Measurements from ENCODE around the gene TUBB.
"Not testable (repeated sequence)": the region's sequence is repeated elsewhere in the genome, so short reads cannot be mapped to it uniquely, and the experiment has no call there.

Gene TUBB

DNA sequence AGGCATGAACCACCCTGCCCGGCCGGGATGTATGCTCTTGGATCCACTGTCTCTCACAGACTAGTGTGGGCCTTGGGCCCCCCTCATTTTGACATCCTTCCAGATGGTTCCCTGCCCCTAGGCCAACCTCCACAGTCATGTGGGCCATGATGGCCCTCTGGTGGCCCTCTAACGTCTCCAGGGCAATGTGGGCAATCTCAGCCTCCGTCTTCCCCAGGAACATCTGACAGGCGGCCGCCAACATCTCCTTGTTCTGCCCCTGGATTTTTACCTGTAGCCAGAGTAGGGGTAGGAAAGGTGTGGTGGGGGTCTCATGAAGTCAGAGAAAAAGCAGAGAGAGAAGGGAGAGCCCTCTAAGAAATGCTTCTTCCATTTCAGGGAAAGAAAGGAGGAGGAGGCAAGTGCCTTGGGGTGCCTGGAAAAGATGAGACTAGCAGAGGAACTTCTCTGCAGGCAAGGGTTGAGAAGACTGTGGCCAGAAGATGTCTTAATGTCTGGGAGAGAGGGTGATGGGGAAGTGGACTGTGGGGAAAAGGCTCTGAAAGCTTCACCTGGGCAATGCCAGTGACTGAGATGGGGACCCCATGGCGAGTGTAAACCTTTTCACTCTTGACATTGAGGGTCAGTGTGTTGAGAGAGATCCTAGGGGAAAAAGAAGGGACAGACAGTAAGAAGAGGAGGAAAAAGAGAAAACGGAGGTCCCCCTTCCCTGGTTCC lies 21.1 kb downstream of the TUBB start:
- DNase-seq (ENCODE audit: low read depth): no peak

DNA sequence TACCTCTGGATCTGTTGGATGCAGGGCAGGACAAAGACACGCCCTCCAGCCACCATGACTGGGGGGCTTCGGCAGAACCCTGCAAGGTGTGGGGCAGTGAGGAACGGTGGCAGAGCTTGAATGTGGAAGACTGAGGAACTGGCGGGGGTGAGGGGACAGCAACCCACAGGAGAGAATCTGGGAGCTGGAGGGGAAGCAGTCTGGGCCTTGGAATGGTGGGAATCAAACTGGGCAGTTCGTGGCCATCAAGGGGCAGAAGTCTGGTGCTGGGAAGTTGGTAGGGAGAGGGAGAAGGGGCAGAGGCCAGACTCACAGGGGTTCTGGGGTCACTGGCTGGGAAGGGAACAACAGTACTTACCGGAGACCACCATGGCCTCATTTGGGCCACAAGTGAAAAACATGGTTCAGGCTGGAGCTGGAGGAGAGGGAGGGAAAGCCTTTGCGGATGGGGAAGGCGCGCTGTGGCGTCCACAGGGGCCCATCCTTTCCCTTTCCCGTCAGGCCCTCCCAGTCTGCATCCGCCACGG lies 21.7 kb downstream of the TUBB start:
- DNase-seq (ENCODE audit: low read depth): no peak

DNA sequence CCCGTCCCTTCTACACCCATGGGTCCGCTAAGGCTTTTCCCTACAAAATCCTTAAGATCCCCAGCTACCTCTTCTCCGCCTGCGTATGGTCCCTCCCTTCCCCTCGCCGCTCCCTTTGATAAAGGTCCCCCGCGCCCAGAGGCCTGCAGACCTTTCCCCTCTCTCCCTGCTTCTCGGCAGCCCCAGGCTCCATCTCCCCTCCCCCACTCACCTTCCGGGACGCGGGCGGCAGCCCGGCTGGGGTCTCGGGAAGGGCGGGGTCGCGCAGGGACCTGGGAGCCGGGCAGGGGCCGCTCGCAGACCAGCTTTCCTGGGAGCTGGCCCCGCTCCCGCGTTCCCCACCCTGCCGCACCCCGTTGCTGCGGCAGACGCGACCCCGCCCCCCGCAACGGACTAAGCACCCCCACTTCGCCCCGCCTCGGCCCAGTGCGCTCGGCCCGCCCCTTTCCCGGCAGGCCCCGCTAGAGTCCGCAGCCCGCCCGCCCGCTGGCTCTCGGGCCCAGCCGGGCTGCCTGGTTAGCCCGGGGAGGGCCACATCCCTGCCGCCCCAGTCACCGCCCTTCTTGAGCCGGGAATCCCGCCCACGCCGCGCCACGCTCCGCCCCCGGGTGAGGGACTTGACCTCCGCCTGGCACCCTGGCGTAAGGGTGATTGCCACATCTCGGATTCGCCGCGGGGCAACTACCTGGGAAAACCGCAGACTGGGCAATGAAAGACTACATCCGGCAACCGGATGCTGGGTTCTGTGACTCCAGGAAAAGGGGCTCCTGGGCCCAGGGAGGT lies 22.4 kb downstream of the TUBB start, which contains the start of gene FLOT1:
Gene FLOT1, minus strand, starts transcription at position 372 of the 783 bp plus-strand sequence. CDS start 498 bp downstream, outside the sequence.
- peak; percentile 96 for DNase-seq (ENCODE audit: low read depth)

DNA sequence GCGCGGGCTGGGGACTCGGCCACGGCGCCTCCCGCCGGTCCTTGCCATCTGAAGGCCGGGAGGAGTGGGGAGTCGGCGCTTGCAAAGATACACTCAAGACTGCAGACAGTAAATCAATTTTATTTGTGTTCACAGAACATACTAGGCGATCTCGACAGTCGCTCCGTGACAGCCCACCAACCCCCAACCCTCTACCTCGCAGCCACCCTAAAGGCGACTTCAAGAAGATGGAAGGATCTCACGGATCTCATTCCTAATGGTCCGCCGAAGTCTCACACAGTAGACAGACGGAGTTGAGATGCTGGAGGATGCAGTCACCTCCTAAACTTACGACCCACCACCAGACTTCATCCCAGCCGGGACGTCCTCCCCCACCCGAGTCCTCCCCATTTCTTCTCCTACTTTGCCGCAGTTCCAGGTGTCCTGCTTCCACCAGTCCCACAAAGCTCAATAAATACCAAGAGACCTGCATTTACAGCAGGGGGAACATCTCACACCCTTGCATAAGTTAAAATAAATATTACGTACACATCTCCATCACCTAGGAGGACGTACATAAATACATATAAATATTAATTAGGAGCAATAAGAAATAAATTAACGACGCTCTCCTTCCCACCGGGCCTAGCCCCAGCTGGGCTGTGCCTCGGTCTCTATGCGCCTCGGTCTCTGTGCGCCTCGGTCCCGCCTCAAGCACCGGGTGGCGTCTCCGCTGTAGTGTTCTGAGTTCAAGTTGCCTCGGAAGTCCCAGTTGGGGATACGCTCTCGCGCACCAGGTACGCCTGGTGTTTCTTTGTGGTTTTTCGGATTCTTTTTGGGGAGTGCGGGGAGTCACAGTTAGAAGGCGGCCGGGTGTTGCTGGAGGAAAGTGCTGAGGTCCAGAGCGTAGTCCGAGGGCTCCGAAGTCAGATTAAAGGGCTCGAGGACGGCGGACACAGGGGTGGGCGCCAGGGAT lies 23.2 kb downstream of the TUBB start:
- DNase-seq (ENCODE audit: low read depth): no peak

DNA sequence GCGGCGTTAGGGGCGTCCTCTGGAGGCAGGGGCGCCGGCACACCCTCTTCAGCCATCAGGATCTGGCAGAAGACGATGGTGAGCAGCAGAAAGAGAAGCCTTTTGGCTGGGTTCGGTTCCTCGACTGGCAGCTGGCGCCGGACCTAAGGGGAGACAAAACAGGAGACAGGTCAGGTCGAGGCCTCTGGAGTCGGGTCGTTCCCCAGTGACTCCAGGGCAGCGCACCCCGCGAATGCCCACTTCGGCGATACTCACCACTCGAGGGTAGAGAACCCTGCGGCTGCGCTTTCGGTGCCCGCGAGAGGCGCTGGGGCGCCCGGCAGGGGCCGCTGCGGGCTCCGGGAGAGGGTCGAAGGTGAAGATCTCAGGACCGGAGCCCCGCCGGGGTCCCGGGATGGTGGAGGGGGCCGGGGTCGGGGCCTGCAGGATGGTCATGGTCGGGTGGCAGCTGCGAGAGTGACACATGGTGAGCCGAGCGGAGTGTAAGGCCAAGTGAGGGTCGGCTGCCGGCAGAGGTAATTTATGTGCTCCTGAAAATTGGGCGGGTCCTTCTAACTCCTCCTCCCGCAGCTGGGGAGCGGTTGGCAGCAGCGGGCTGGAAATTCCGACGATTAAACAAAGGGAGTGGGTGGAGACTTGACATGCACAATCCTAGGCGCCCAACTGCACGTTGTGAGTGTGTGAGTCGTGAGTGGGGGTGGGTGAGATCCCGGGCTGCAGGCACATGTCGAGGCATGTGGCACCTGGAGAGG lies 24.1 kb downstream of the TUBB start, which contains the start of gene IER3:
Gene IER3, minus strand, starts transcription at position 494 of the 752 bp plus-strand sequence. Its CDS starts 29 bp downstream, at position 465.
- peak; percentile 76 for DNase-seq (ENCODE audit: low read depth)

DNA sequence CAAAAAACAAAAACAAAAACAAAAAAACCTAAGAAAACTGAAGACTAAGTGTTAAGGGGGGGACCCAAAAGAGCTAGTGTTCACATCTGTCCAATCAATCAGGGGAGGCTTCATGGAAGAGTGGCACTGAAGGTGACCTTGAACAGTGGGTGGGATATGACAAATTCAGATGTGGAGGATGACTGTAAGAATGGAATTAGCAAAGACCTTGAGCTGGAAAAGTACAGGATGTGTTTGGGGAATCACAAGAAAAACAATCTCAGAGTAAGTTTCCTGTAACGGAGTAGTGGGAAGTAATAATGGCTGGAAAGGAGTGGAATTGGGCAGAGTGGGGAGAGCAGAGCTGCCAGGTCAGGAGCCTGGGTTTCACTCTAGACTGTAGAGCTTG lies 27.1 kb downstream of the TUBB start:
- no peak for DNase-seq (ENCODE audit: low read depth)

DNA sequence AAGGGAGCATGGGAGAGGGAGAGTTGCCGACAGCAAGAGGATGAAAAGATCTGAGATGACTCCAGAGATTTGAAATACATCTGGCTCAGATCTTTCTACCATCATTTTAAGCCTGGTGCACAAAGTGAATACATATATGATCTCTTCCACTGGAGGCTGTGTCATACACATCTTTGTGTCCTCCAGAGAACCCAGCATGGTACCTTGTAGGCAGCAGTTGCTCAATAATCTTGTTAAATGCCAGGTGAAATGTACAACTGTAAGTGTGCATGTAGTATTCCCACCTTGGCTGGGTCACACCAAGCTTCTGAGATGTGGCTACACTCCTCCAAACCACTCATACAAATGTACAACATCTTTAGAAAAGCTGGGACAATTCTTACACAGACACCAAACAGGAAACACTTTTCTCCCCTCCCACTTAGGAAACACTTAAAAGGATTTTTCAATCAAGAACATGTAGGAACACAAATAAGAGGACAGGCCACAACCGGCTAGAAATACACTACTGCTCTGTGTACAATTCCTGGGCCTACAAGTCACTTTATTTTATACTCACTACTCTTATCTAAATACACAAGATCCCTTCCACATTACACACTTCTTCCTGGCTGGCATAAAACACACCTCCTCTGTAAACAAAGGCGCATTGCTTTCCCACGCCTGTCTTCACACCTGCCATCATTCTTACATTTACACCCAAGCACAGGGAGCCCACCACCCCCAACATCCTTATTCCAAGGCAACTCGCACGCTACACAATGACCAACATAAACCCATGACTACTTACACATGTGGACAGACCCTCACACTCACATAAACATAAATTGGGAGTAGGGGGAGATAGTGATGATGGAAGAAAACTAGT lies 28.0 kb downstream of the TUBB start:
- DNase-seq (ENCODE audit: low read depth): no peak

DNA sequence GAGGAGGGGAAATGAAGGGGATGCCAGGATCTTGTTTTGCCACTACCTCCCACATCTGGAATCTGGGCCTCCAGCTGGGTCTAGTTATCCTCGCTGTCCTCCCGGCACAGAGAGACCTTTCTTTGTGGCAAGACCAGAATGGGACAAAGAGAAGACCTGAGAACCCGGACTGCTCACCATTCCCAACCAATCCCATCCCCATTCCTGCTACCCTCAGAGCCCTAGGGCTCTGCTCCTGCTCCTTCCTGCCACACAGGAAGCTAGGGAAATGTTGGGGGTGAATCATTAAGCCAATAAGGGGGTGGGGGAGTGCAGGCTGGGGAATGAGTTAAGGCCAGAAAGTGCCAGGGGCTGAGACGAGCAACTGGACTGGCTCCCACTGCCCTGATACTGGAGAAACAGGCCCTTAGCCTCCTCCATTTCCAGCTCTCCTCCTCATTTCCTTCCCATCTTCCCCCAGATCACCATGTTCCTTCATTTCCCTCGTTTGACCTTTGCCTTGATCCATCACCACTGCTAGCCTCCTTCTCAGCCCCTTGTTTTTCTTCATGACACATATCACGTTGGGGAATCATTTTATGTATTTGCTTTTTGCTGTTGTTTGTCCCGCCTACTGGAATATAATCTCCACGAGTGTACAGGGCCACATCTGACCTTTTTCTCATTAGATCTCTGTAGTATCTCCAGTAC lies 28.8 kb downstream of the TUBB start:
- no peak for DNase-seq (ENCODE audit: low read depth)

DNA sequence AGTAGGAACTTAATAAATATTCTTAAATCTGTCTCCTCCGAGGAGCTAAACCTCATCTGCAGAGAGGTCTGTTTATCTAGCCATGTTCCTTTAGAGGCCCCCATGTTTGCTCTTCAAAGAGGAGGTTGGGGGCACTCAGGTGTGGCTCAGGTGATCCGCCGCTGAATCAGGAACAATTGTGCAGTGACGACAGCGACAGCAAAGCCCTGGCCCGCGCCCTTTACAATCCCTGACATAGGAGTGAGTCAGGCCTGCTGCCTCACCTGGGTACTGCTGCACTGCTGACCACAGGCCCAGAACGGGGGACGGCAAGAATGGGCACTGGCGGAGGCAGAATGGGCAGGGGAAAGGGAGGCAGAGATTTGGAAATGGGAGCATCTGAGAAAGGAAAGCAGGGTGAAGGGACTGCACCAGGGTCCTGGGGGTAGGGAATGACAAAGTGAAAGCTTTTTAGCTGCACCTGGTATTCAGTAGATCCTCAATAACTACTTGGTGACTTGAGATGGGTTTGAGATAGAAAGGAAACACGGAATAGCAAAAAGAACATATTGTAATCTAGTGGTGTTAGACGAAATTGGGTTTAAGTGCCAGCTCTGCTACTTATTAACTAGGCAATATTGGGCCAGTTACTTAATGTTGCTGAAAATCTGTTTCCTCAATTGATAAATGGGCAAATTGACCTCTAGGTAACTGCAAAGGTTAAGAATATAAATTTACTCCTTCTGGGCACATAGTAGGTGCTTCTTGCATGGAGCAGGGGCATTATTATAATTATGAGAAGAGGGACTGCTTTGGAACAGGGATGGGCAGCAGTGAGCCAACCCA lies 29.6 kb downstream of the TUBB start:
- no peak for DNase-seq (ENCODE audit: low read depth)

DNA sequence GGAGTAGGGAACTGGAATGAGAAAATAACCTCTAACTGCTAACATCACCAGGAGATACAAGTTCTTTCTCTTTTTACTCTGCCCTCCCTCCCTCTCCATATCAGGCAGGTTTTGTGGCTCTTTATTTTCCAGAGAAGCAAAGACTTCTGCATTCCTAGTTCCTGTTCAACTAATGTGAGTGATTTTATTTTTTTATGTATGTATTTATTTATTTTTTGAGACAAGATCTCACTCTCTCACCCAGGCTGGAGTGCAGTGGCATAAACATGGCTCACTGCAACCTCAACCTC lies 30.2 kb downstream of the TUBB start:
- no peak for DNase-seq (ENCODE audit: low read depth)

DNA sequence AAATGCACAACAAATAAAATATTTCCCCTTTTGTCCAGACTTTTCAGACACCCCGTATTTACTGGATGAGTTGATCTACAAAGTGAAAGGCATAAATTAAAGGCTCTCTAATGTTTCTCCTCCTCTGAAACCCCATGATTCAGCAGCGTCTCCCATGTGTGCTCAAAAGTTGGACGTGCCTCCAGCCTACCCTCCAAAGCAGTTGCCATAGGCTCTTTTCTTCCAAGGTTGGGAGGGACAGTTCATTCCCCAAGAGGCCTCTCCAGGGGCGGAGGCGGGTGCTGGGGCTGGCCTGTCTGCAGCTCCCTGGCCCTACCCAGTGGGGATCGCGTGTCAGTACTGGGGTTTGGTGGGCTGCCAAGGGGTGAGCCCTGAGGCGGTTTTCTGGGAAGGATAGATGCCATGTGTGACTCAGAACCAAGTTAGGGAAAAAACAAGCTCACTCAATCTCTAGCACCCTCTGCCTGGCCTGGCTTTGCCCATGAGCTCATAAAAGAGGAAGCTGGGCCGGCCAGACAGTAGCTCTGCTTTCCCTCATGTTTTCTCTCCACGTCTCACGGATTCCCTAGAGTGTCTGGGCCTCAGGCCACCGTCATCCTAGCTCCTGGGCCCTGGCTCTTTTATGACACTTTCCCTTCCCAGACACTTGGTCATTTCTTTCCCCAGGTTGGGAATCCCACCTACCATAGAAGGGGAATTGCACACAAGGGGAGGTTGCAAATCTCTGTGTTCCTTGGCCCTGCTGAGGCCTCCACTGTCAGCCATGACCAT lies 32.2 kb downstream of the TUBB start:
- peak; percentile 100 for DNase-seq (ENCODE audit: low read depth)

DNA sequence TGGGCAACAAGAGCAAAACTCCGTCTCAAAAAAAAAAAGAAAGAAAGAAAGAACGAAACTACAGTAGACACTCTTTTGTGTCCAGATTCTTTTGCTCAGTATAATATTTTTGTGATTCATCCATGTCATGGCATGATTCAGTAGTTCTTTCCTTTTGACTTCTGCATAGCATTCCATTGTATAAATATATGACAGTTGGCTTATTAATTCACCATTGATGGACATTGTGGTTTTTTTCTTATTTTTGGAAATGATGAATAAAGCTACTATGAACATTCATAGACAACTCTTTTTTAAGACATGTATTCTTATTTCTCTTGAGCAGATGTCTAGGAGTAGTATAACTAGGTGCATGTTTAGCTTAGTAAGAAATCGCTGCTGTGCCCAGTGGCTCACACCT lies 34.5 kb downstream of the TUBB start:
- no peak for DNase-seq (ENCODE audit: low read depth)

DNA sequence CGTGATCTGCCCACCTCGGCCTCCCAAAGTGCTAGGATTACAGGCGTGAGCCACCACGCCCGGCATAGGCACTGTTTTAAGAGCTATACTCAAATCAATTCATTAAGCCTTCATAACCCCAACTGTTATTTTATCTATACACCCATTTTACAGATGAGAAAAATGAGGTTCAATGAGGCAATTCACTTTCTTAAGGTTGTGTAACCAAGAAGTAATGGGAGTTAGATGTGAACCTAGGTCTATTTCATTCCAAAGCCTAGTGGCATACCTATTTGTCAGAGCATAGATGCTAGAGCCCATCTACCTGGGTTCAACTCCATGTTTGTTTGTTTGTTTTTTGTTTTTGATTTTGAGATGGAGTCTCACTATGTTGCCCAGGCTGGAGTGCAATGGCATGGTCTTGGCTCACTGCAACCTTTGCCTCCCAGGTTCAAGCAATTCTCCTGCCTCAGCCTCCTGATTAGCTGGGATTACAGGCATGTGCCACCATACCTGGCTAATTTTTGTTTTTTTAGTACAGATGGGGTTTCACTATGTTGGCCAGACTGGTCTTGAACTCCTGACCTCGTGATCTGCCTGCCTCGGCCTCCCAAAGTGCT lies 36.4 kb downstream of the TUBB start:
- DNase-seq (ENCODE audit: low read depth): not testable (repeated sequence)

DNA sequence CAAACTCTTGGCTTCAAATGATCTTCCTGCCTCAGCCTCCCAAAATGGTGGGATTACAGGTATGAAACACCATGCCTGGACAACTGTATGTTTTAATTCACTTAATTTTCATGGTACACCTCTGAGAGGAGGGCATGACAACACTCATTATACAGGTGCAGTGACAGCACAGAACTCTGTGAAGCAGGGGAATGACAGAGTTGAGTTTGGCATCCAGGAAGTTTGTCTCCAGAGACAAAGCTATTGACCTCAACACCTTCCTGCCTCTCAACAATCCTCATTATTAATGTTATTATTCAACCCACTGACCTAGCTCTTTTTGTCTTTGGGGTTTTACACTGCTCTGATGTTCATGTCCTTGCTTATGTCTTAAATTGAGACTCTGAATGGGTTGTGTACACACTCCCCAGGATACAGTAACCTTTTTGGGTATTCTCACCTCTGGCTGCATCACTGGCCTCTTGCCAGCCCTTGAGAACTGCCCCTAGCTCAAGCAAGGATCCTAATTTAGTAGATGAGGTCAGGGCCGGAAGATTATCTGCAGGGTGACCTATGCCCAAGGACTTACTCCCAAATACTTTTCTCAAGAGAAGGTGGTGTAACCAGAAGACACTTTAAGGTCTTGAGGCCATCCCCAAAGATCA lies 37.2 kb downstream of the TUBB start:
- no peak for DNase-seq (ENCODE audit: low read depth)

DNA sequence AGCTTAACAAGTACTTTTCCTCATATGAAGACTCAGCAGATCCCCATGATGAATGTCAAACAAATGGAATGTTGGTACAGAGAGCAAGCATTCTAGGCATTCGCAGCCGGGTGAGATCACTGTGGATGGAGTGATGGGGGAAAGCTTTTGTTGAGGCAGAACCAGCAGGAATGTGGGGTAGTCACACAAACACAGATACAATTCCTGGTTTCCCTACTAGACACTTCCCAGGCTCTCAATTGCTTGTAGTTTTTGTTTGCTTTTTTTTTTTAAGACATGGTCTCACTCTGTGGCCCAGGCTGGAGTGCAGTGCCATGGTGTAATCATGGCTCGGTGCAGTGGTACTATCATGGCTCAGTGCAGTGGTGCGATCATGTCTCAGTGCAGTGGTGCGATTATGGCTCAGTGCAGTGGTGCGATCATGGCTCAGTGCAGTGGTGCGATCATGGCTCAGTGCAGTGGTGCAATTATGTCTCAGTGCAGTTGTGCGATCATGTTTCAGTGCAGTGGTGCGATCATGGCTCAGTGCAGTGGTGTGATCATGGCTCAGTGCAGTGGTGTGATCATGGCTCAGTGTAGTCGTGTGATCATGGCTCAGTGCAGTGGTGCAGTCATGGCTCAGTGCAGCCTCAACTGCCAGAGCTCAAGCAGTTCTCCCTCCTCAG lies 39.6 kb downstream of the TUBB start:
- DNase-seq (ENCODE audit: low read depth): peak; percentile 90

DNA sequence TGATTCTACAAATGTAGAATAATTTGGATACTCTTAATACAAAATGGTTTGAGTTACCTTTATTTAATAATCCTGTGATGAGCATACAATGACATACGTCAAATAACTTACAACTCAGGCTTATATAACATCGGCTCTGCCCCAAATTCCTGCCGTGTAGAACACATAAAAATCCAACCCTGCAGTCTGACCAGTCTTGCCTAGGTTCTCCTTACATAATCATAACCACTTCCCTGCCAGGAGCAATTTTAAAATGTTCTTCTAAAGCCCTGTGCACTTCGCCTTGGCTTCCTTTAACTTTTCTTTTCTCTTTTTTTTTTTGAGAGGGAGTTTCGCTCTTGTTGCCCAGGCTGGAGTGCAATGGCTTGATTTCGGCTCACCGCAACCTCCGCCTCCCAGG lies 40.4 kb downstream of the TUBB start:
- DNase-seq (ENCODE audit: low read depth): no peak

All from GM04504 (cell line).